ENCODE data around the gene MTHFS.

- TF ChIP-seq EZH2 (IDR thresholded peaks at IDR 0.05; ENCODE audit: insufficient read depth, poor library complexity, severe bottlenecking): no peak
- no peak for TF ChIP-seq EZH2phosphoT487 (IDR thresholded peaks at IDR 0.05; ENCODE audit: insufficient read depth, low read depth)
Measured at GRCh38 chr15:79896131-79896633, 632 bp downstream of the MTHFS start.
